Stimulated activated CD8-positive, alpha-beta memory T cell treated with anti-CD3 and anti-CD28 coated beads, Interleukin-7, amount 100 ng/mL, for 4 hours (primary cell): ENCODE results near the gene SEC16A.
"Not testable (repeated sequence)": the region's sequence is repeated elsewhere in the genome, so short reads cannot be mapped to it uniquely, and the experiment has no call there.

Experiments used
- DNase-seq, 2 donors: peaks; one replicate each; pipeline ENCODE4 v3.0.0-alpha.2; 2020; ENCODE audit warnings: low read depth in 2 of 2

SEC16A gene

GRCh38 chr9:136438548-136439480 lies 44.0 kb downstream of the SEC16A start:
- DNase-seq = peak; percentile 19 to 55

- no peak for DNase-seq
These were observed 44.8 kb downstream of the SEC16A start for GRCh38 chr9:136437839-136438547.

- no peak for DNase-seq
These were observed 45.4 kb downstream of the SEC16A start for GRCh38 chr9:136437430-136437829.

GRCh38 chr9:136436055-136436634 lies 46.7 kb downstream of the SEC16A start:
- no peak for DNase-seq

- DNase-seq = no peak
These were observed 48.2 kb downstream of the SEC16A start for GRCh38 chr9:136434580-136435169.

GRCh38 chr9:136433849-136434579 lies 48.8 kb downstream of the SEC16A start:
- DNase-seq = no peak

GRCh38 chr9:136433043-136433715 lies 49.7 kb downstream of the SEC16A start:
- no peak for DNase-seq

- no peak for DNase-seq
These were observed 50.2 kb downstream of the SEC16A start for GRCh38 chr9:136432591-136432990.

- DNase-seq = no peak
These were observed 51.0 kb downstream of the SEC16A start for GRCh38 chr9:136431782-136432350.

- DNase-seq = no peak
These were observed 52.1 kb downstream of the SEC16A start for GRCh38 chr9:136430588-136431234.

- no peak for DNase-seq
These were observed 53.0 kb downstream of the SEC16A start for GRCh38 chr9:136429683-136430491.

GRCh38 chr9:136429075-136429628 lies 53.7 kb downstream of the SEC16A start:
- DNase-seq = no peak

GRCh38 chr9:136426787-136427186 lies 56.1 kb downstream of the SEC16A start:
- DNase-seq = no peak

GRCh38 chr9:136425367-136425766 lies 57.5 kb downstream of the SEC16A start:
- DNase-seq = not testable (repeated sequence)

GRCh38 chr9:136424750-136425362 lies 58.0 kb downstream of the SEC16A start:
- no peak for DNase-seq

- DNase-seq = no peak
These were observed 59.3 kb downstream of the SEC16A start for GRCh38 chr9:136423432-136424146.

- no peak for DNase-seq
These were observed 60.0 kb downstream of the SEC16A start for GRCh38 chr9:136422876-136423275.

- no peak for DNase-seq
These were observed 61.0 kb downstream of the SEC16A start for GRCh38 chr9:136421791-136422190.
